CD14-positive monocyte (primary cell): ENCODE data around the gene CAPN8. TPM values are rescaled to one million over a fixed set of nuclear protein-coding genes. Genes with fewer than 3 reads are reported as not detected.

Source experiments
- DNase-seq, 3 donors: peaks; one replicate each; pipeline ENCODE4 v3.0.0-alpha.2; 2011 to 2022
- H2AFZ ChIP-seq: 2 replicates; pipeline ENCODE4 v1.6.0; 2012; ENCODE audit warnings: mild to moderate bottlenecking, low read depth, low read length, inconsistent platforms; ENCODE audit not compliant: insufficient read depth, poor library complexity, severe bottlenecking
- H3K27ac ChIP-seq, 2 donors: 1 replicate in 1 of 2; 2 replicates in 1 of 2; pipeline ENCODE4 v1.5.1; 2012 to 2013; ENCODE audit warnings: low read length in 2 of 2, control low read depth in 1 of 2, inconsistent platforms in 1 of 2, low read depth in 1 of 2, mild to moderate bottlenecking in 1 of 2
- H3K27me3 ChIP-seq, 2 donors: one replicate each; pipeline versions ENCODE4 v1.6.0 to v1.6.1; 2011 to 2013; ENCODE audit warnings: low read length in 2 of 2; ENCODE audit not compliant: control insufficient read depth in 2 of 2, insufficient read depth in 2 of 2
- H3K36me3 ChIP-seq, 2 donors: replicated peaks in 1 of 2; 1 replicate in 1 of 2; 2 replicates in 1 of 2; pipeline versions ENCODE4 v1.5.1 to v1.6.1; 2012 to 2013; ENCODE audit warnings: low read length in 2 of 2, control low read depth in 1 of 2, inconsistent platforms in 1 of 2, mild to moderate bottlenecking in 1 of 2; ENCODE audit not compliant: insufficient read depth in 2 of 2, control insufficient read depth in 1 of 2
- H3K4me1 ChIP-seq, 2 donors: 1 replicate in 1 of 2; 2 replicates in 1 of 2; pipeline versions ENCODE4 v1.5.1 to v1.6.1; 2012 to 2013; ENCODE audit warnings: low read length in 2 of 2, control low read depth in 1 of 2, inconsistent platforms in 1 of 2, mild to moderate bottlenecking in 1 of 2, moderate library complexity in 1 of 2; ENCODE audit not compliant: insufficient read depth in 2 of 2, control insufficient read depth in 1 of 2
- H3K4me2 ChIP-seq: replicated peaks from 2 replicates; pipeline ENCODE3; 2012; ENCODE audit warnings: low read length, moderate library complexity, mild to moderate bottlenecking; ENCODE audit not compliant: poor library complexity, severe bottlenecking; ENCODE audit errors: extremely low read depth
- H3K4me3 ChIP-seq, 3 experiments: fragments of 200-600 bp in 1 of 3; sonication (generic) in 1 of 3; replicated peaks in 1 of 3; 1 replicate in 2 of 3; 2 replicates in 1 of 3; pipeline ENCODE4 v1.5.1; 2011 to 2013; ENCODE audit warnings: low read length in 3 of 3, mild to moderate bottlenecking in 3 of 3, control low read depth in 2 of 3, low read depth in 2 of 3, inconsistent platforms in 1 of 3, moderate library complexity in 1 of 3
- H3K79me2 ChIP-seq: 2 replicates; pipeline ENCODE4 v1.6.0; 2012; ENCODE audit warnings: mild to moderate bottlenecking, control low read depth, inconsistent platforms, low read length, moderate library complexity; ENCODE audit not compliant: insufficient read depth
- H3K9ac ChIP-seq: 2 replicates; pipeline ENCODE4 v1.6.0; 2017; ENCODE audit warnings: low read length, mild to moderate bottlenecking; ENCODE audit not compliant: insufficient read depth, poor library complexity, severe bottlenecking
- H3K9me3 ChIP-seq, 2 donors: replicated peaks in 1 of 2; 1 replicate in 1 of 2; 2 replicates in 1 of 2; pipeline versions ENCODE4 v1.5.1 to v1.6.1; 2012 to 2013; ENCODE audit warnings: low read length in 2 of 2, control low read depth in 1 of 2; ENCODE audit not compliant: control insufficient read depth in 1 of 2, insufficient read depth in 1 of 2
- H4K20me1 ChIP-seq: 2 replicates; pipeline ENCODE4 v1.6.0; 2012; ENCODE audit warnings: mild to moderate bottlenecking, low read length, control low read depth, moderate library complexity; ENCODE audit not compliant: insufficient read depth
- H3K27ac Mint-ChIP-seq, 7 donors: one replicate each; pipeline ENCODE4 v1.8.0; 2020; ENCODE audit warnings: mild to moderate bottlenecking in 7 of 7, mixed read lengths in 7 of 7, moderate library complexity in 6 of 7, inconsistent platforms in 2 of 7
- H3K27me3 Mint-ChIP-seq, 3 donors: one replicate each; pipeline ENCODE4 v1.8.0; 2021 to 2022; ENCODE audit warnings: low read depth in 3 of 3, mild to moderate bottlenecking in 3 of 3, mixed read lengths in 3 of 3, moderate library complexity in 3 of 3, inconsistent platforms in 1 of 3
- H3K36me3 Mint-ChIP-seq, 2 donors: one replicate each; pipeline ENCODE4 v1.8.0; 2020; ENCODE audit warnings: mixed read lengths in 2 of 2, inconsistent platforms in 1 of 2, mild to moderate bottlenecking in 1 of 2
- H3K4me1 Mint-ChIP-seq: one replicate; pipeline ENCODE4 v1.8.0; 2020; ENCODE audit warnings: mild to moderate bottlenecking, mixed read lengths
- H3K4me3 Mint-ChIP-seq, 2 donors: one replicate each; pipeline ENCODE4 v1.8.0; 2020; ENCODE audit warnings: mild to moderate bottlenecking in 2 of 2, mixed read lengths in 2 of 2, moderate library complexity in 1 of 2
- H3K9me3 Mint-ChIP-seq, 7 donors: one replicate each; pipeline ENCODE4 v1.8.0; 2020 to 2022; ENCODE audit warnings: mixed read lengths in 7 of 7, mild to moderate bottlenecking in 6 of 7, moderate library complexity in 6 of 7, inconsistent platforms in 2 of 7
- CTCF ChIP-seq: fragments of 200-600 bp; IDR thresholded peaks from one replicate; pipeline ENCODE4 v1.8.0; 2022; ENCODE audit warnings: antibody characterized with exemption, mild to moderate bottlenecking
- WGBS: methylation state at CpG from one replicate; pipeline ENCODE4 v1.1.5; 2013; ENCODE audit warnings: missing lambda C conversion rate; ENCODE audit not compliant: insufficient coverage; 5-methylcytosine and 5-hydroxymethylcytosine counted together
- intact Hi-C, 2 donors: fragments of 100-400 bp; cut with micrococcal nuclease; formaldehyde crosslinking; loops; one replicate each; pipeline versions ENCODE4 v1.15.0 to v1.15.1; 2023
- polyA plus RNA-seq, 3 donors: library from polyadenylated mRNA; depleted of rRNA in 1 of 3; unstranded in 2 of 3; stranded (reverse) in 1 of 3; fragments of 300-500 nt in 2 of 3; fragments of >200 nt in 1 of 3; fragmentation: Illumina TruSeq in 2 of 3; gene quantifications; 1 replicate in 2 of 3; 2 replicates in 1 of 3; pipeline ENCODE4 v1.2.3, GENCODE V29; 2012 to 2021
- small RNA-seq: library from RNA; depleted of rRNA; stranded (forward); fragments of <200 nt; gene quantifications from one replicate; pipeline ENCODE3, GENCODE V24; 2012; ENCODE audit warnings: low read depth; ENCODE audit not compliant: insufficient read length

CAPN8 gene
- polyA plus RNA-seq, 3 donors, result 0.40 TPM; not detected in 2

GRCh38 chr1:223494926-223495645 is 170.4 kb downstream of the CAPN8 start:
- Histone ChIP-seq H3K79me2 (no peaks in the 10 kb centered on the region), H3K27ac (no peak overlapping the region), H2AFZ (no peak overlapping the region), H3K36me3 (no peaks in the 10 kb centered on the region), H3K27me3 (no peaks in the 10 kb centered on the region), H3K9ac (no peak overlapping the region), H3K9me3 (no peaks in the 10 kb centered on the region), H3K4me2 (no peak overlapping the region), H4K20me1 (no peaks in the 10 kb centered on the region), H3K4me3 (no peak overlapping the region), H3K4me1 (no peaks in the 10 kb centered on the region)
- H3K9me3 Mint-ChIP-seq, result peaks cover 0 to 13% (median 5%) of the 10 kb centered on the region in 7 donors
- H3K4me1 Mint-ChIP-seq, result no peaks in the 10 kb centered on the region
- intact Hi-C loops, result no loop called here
- peaks cover 1 to 5% (median 4%) of the 10 kb centered on the region in 3 donors for H3K27me3 Mint-ChIP-seq
- H3K27ac Mint-ChIP-seq, result no peak overlapping the region
- WGBS, result 97% methylated on average over 8 of the region's 11 CpGs
- DNase-seq, result no peak
- no peak for TF ChIP-seq CTCF
- no peaks in the 10 kb centered on the region for H3K36me3 Mint-ChIP-seq
- H3K4me3 Mint-ChIP-seq, result no peak overlapping the region

- peaks cover 3 to 6% (median 3%) of the 10 kb centered on the region in 3 donors for H3K27me3 Mint-ChIP-seq
Measured at GRCh38 chr1:223492044-223492443, 173.5 kb downstream of the CAPN8 start.

More at GRCh38 chr1:223492044-223492443, 173.5 kb downstream of the CAPN8 start:
- Histone ChIP-seq H4K20me1 (no peaks in the 10 kb centered on the region), H3K27me3 (peaks cover 0 to 3% of the 10 kb centered on the region in 2 donors), H3K4me3 (no peak overlapping the region), H3K36me3 (no peaks in the 10 kb centered on the region), H3K9me3 (peaks cover 0 to 4% of the 10 kb centered on the region in 2 donors), H3K4me1 (no peaks in the 10 kb centered on the region), H3K4me2 (no peak overlapping the region), H3K27ac (no peak overlapping the region), H2AFZ (no peak overlapping the region), H3K79me2 (no peaks in the 10 kb centered on the region), H3K9ac (no peak overlapping the region)
- intact Hi-C loops, result no loop called here
- WGBS, result 93% methylated on average over 5 of the region's 7 CpGs
- no peaks in the 10 kb centered on the region for H3K36me3 Mint-ChIP-seq
- peaks cover 0 to 13% (median 7%) of the 10 kb centered on the region in 7 donors for H3K9me3 Mint-ChIP-seq
- no peak overlapping the region for H3K27ac Mint-ChIP-seq
- TF ChIP-seq CTCF, result no peak
- H3K4me1 Mint-ChIP-seq, result no peaks in the 10 kb centered on the region
- no peak for DNase-seq
- H3K4me3 Mint-ChIP-seq, result no peak overlapping the region

Small RNAs within 50 kb of the gene (small RNA-seq; reads per million reads assigned to genes)
- gene RNU6-1248P (not detected), gene SNRPEP10 (not detected)

Other genes starting within 250 kb of the CAPN8 start
- 100 to 1,000 TPM; 127 to 186 (median 182) TPM for gene CAPN2, start 46.8 kb upstream of the CAPN8 start, polyA plus RNA-seq
- 10 to 100 TPM in 1 of 3 donors, 1 to 10 TPM in 2; 5.7 to 19.7 (median 8.8) TPM for gene TP53BP2, start 180.2 kb upstream of the CAPN8 start, polyA plus RNA-seq